Measurements from ENCODE around the gene FOCAD. TPM values are rescaled to one million over a fixed set of nuclear protein-coding genes. Genes with fewer than 3 reads are reported as not detected.

FOCAD gene
- total and polyA plus RNA-seq, 7 experiments from 2014 or later, result 12.8 to 33.7 (median 18.3) TPM

GRCh38 chr9:20997503-20998076 is 313.5 kb downstream of the FOCAD start:
- H3K27me3 Mint-ChIP-seq, result no peaks in the 10 kb centered on the region
- ATAC-seq (no peak), DNase-seq (no peak)
- peaks cover 3 to 25% (median 11%) of the 10 kb centered on the region in 11 donors for H3K9me3 Mint-ChIP-seq
- peak overlapping the region in 5 of 10 donors; percentile 21 to 52 (median 37) for H3K4me3 Mint-ChIP-seq
- peaks cover 0 to 10% (median 0%) of the 10 kb centered on the region in 3 experiments for H3K36me3 ChIP-seq (ENCODE audit: control insufficient read depth in 2 of 3, insufficient read depth in 3 of 3, low read length in 3 of 3)
- no peak overlapping the region for H3K27ac ChIP-seq (ENCODE audit: low read depth, low read length)
- peak overlapping the region in 8 of 9 donors; percentile 21 to 92 (median 72) for H3K27ac Mint-ChIP-seq
- intact Hi-C loops (cut with micrococcal nuclease), result loop anchor here in 1 of 2 donors (2.0 kb wide), 1 partner anchor 15 kb away; no protein-coding TSS in a partner anchor
- no peaks in the 10 kb centered on the region for H3K27me3 ChIP-seq (ENCODE audit: control insufficient read depth in 2 of 2, insufficient read depth in 2 of 2, low read length in 2 of 2)
- CTCF ChIA-PET, result no interaction called here
- H3K4me3 ChIP-seq (ENCODE audit: low read length), result no peak overlapping the region
- H3K4me1 Mint-ChIP-seq, result peaks cover 13 to 61% (median 48%) of the 10 kb centered on the region in 7 donors
- H3K36me3 Mint-ChIP-seq, result peaks cover 14 to 69% (median 59%) of the 10 kb centered on the region in 5 donors
- POLR2A ChIA-PET, result interaction anchor here (0.6 to 1.3 kb wide), 3 partner anchors 12 to 108 kb away, joined by 3 to 4 read pairs (median 3); no protein-coding TSS in a partner anchor
- peaks cover 27 to 33% of the 10 kb centered on the region in 2 donors for H3K4me1 ChIP-seq (ENCODE audit: control insufficient read depth in 2 of 2, insufficient read depth in 2 of 2, low read length in 2 of 2)
- peaks cover 0 to 6% (median 0%) of the 10 kb centered on the region in 3 experiments for H3K9me3 ChIP-seq (ENCODE audit: control insufficient read depth in 2 of 3, low read length in 3 of 3)

GRCh38 chr9:21001581-21001980 is 317.5 kb downstream of the FOCAD start:
- Histone ChIP-seq H3K36me3 (ENCODE audit: control insufficient read depth in 2 of 3, insufficient read depth in 3 of 3, low read length in 3 of 3) (peaks cover 0 to 26% (median 7%) of the 10 kb centered on the region in 3 experiments), H3K4me1 (ENCODE audit: control insufficient read depth in 2 of 2, insufficient read depth in 2 of 2, low read length in 2 of 2) (peaks cover 26 to 28% of the 10 kb centered on the region in 2 donors), H3K27ac (ENCODE audit: low read depth, low read length) (peak overlapping the region; percentile 50), H3K4me3 (ENCODE audit: low read length) (no peak overlapping the region), H3K9me3 (ENCODE audit: control insufficient read depth in 2 of 3, low read length in 3 of 3) (peaks cover 0 to 6% (median 0%) of the 10 kb centered on the region in 3 experiments), H3K27me3 (ENCODE audit: control insufficient read depth in 2 of 2, insufficient read depth in 2 of 2, low read length in 2 of 2) (no peaks in the 10 kb centered on the region)
- peak; percentile 50 for ATAC-seq
- Mint-ChIP-seq H3K27ac (peak overlapping the region; percentile 4 to 94 (median 82)), H3K27me3 (no peaks in the 10 kb centered on the region), H3K4me3 (peak overlapping the region in 7 of 10 donors; percentile 18 to 60 (median 37)), H3K9me3 (peaks cover 5 to 29% (median 14%) of the 10 kb centered on the region in 11 donors), H3K4me1 (peaks cover 13 to 44% (median 34%) of the 10 kb centered on the region in 7 donors), H3K36me3 (peaks cover 26 to 69% (median 62%) of the 10 kb centered on the region in 5 donors)
- intact Hi-C loops (cut with micrococcal nuclease), result loop anchor here in 1 of 2 donors (2.0 to 5.0 kb wide), 2 partner anchors 13 to 34 kb away; no protein-coding TSS in a partner anchor
- peak in 5 of 9 donors; percentile 4 to 37 (median 14) for DNase-seq
- CTCF ChIA-PET, result no interaction called here
- POLR2A ChIA-PET, result interaction anchor here (0.6 to 2.0 kb wide), 3 partner anchors 12 to 45 kb away, joined by 3 to 9 read pairs (median 4); partner anchors contain the start of gene HACD4

GRCh38 chr9:21002040-21002439 is 318.0 kb downstream of the FOCAD start:
- H3K9me3 ChIP-seq (ENCODE audit: control insufficient read depth in 2 of 3, low read length in 3 of 3), result peaks cover 0 to 6% (median 0%) of the 10 kb centered on the region in 3 experiments
- ATAC-seq (peak; percentile 41), DNase-seq (peak in 6 of 9 donors; percentile 5 to 53 (median 24))
- peaks cover 22 to 23% of the 10 kb centered on the region in 2 donors for H3K4me1 ChIP-seq (ENCODE audit: control insufficient read depth in 2 of 2, insufficient read depth in 2 of 2, low read length in 2 of 2)
- H3K9me3 Mint-ChIP-seq, result peaks cover 5 to 29% (median 14%) of the 10 kb centered on the region in 11 donors
- ChIA-PET CTCF (no interaction called here), POLR2A (interaction anchor here (0.7 to 2.0 kb wide), 3 partner anchors 10 to 45 kb away, joined by 3 to 9 read pairs (median 3); partner anchors contain the start of gene HACD4)
- peaks cover 11 to 40% (median 29%) of the 10 kb centered on the region in 7 donors for H3K4me1 Mint-ChIP-seq
- peak overlapping the region; percentile 50 for H3K27ac ChIP-seq (ENCODE audit: low read depth, low read length)
- no peaks in the 10 kb centered on the region for H3K27me3 ChIP-seq (ENCODE audit: control insufficient read depth in 2 of 2, insufficient read depth in 2 of 2, low read length in 2 of 2)
- H3K27me3 Mint-ChIP-seq, result no peaks in the 10 kb centered on the region
- peak overlapping the region; percentile 11 for H3K4me3 ChIP-seq (ENCODE audit: low read length)
- H3K27ac Mint-ChIP-seq, result peak overlapping the region; percentile 13 to 94 (median 82)
- intact Hi-C loops (cut with micrococcal nuclease), result loop anchor here in 1 of 2 donors (1.0 to 5.0 kb wide), 2 partner anchors 29 to 35 kb away; partner anchors contain the start of gene HACD4
- peaks cover 26 to 70% (median 67%) of the 10 kb centered on the region in 5 donors for H3K36me3 Mint-ChIP-seq
- H3K4me3 Mint-ChIP-seq, result peak overlapping the region in 8 of 10 donors; percentile 9 to 60 (median 32)
- peaks cover 3 to 31% (median 11%) of the 10 kb centered on the region in 3 experiments for H3K36me3 ChIP-seq (ENCODE audit: control insufficient read depth in 2 of 3, insufficient read depth in 3 of 3, low read length in 3 of 3)

GRCh38 chr9:21015129-21015815 is 331.2 kb downstream of the FOCAD start:
- H3K27ac ChIP-seq (ENCODE audit: low read depth, low read length), result no peak overlapping the region
- no peaks in the 10 kb centered on the region for H3K9me3 ChIP-seq (ENCODE audit: control insufficient read depth in 2 of 3, low read length in 3 of 3)
- peaks cover 15 to 64% (median 18%) of the 10 kb centered on the region in 3 experiments for H3K36me3 ChIP-seq (ENCODE audit: control insufficient read depth in 2 of 3, insufficient read depth in 3 of 3, low read length in 3 of 3)
- ATAC-seq (no peak), DNase-seq (no peak)
- ChIA-PET CTCF (no interaction called here), POLR2A (no interaction called here)
- Mint-ChIP-seq H3K9me3 (peaks cover 0 to 2% (median 0%) of the 10 kb centered on the region in 11 donors), H3K36me3 (peaks cover 16 to 81% (median 68%) of the 10 kb centered on the region in 5 donors), H3K27me3 (no peaks in the 10 kb centered on the region), H3K27ac (no peak overlapping the region), H3K4me3 (no peak overlapping the region), H3K4me1 (peaks cover 0 to 21% (median 5%) of the 10 kb centered on the region in 7 donors)
- H3K4me3 ChIP-seq (ENCODE audit: low read length), result no peak overlapping the region
- peaks cover 0 to 3% of the 10 kb centered on the region in 2 donors for H3K4me1 ChIP-seq (ENCODE audit: control insufficient read depth in 2 of 2, insufficient read depth in 2 of 2, low read length in 2 of 2)
- intact Hi-C loops (cut with micrococcal nuclease), result loop anchor here in 1 of 2 donors (2.0 to 5.0 kb wide), 2 partner anchors 14 to 52 kb away; no protein-coding TSS in a partner anchor
- H3K27me3 ChIP-seq (ENCODE audit: control insufficient read depth in 2 of 2, insufficient read depth in 2 of 2, low read length in 2 of 2), result no peaks in the 10 kb centered on the region

GRCh38 chr9:21015995-21016394 is 331.9 kb downstream of the FOCAD start:
- Mint-ChIP-seq H3K27me3 (no peaks in the 10 kb centered on the region), H3K4me1 (peaks cover 0 to 27% (median 10%) of the 10 kb centered on the region in 7 donors), H3K27ac (peak overlapping the region in 3 of 9 donors; percentile 3 to 32 (median 17)), H3K9me3 (peaks cover 0 to 2% (median 0%) of the 10 kb centered on the region in 11 donors), H3K36me3 (peaks cover 12 to 81% (median 66%) of the 10 kb centered on the region in 5 donors), H3K4me3 (no peak overlapping the region)
- ATAC-seq (no peak), DNase-seq (no peak)
- Histone ChIP-seq H3K4me1 (ENCODE audit: control insufficient read depth in 2 of 2, insufficient read depth in 2 of 2, low read length in 2 of 2) (peaks cover 0 to 3% of the 10 kb centered on the region in 2 donors), H3K9me3 (ENCODE audit: control insufficient read depth in 2 of 3, low read length in 3 of 3) (no peaks in the 10 kb centered on the region), H3K4me3 (ENCODE audit: low read length) (no peak overlapping the region), H3K27me3 (ENCODE audit: control insufficient read depth in 2 of 2, insufficient read depth in 2 of 2, low read length in 2 of 2) (no peaks in the 10 kb centered on the region), H3K36me3 (ENCODE audit: control insufficient read depth in 2 of 3, insufficient read depth in 3 of 3, low read length in 3 of 3) (peaks cover 11 to 57% (median 16%) of the 10 kb centered on the region in 3 experiments), H3K27ac (ENCODE audit: low read depth, low read length) (no peak overlapping the region)
- intact Hi-C loops (cut with micrococcal nuclease), result loop anchor here in 1 of 2 donors (2.0 to 5.0 kb wide), 2 partner anchors 15 to 51 kb away; no protein-coding TSS in a partner anchor
- ChIA-PET POLR2A (no interaction called here), CTCF (no interaction called here)
